Measurements from ENCODE around the gene KSR1.

Gene KSR1

DNA sequence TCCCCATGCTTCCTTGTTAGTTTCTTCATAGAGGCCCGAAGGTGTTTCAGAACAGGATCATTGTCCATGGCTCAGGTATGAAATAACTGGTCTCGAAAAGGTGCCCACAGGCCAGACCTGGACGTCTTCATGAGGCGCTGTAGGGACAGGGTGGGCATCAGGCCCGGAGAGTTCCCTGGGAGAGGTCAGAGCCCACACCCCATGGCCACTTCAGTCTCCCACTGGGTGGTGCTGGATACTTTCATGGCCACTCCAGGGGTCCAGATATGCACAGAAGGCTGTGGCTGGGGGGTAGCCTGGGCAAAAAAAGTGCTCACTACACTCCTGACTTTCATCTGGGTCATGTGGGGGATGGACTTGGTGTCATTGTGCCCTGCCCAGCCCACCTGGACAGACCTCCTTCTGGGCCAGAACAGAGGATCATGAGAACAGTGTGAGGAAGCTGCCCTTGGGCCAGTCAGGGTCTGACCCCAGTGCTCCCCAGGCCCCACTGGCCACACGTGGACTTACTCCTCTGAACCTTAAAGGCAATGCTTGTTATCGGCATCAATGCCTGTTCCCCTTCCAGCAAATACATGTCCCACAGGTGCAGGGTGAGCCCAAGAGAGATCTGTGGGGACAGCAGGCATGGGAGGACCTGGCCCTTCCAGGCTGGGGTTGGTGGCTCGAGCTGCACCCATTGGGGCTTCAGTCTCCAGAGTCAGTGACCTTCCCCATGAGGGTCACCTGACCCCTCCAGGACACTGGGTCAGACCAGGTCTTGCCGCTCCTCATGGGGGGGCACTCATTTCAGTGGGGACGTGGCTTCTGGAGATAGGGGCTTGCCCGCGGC is 211.6 kb downstream of the KSR1 start:
- no peak overlapping the region for H2BK120ac ChIP-seq (ENCODE audit: low read depth, low read length)
- H3K18ac ChIP-seq (ENCODE audit: low read length): no peak overlapping the region
- H3K56ac ChIP-seq (ENCODE audit: low read length): no peak overlapping the region
- no peaks in the 10 kb centered on the region for H3K79me2 ChIP-seq (ENCODE audit: control insufficient read depth, insufficient read depth, low read length)
- H2BK15ac ChIP-seq (replicated peaks; ENCODE audit: low read depth): no peak overlapping the region
- WGBS (ENCODE audit: extremely low coverage, insufficient coverage, low lambda C conversion rate): no CpG with 5 or more reads among the region's 12 CpGs
- H3K4me1 ChIP-seq (ENCODE audit: control insufficient read depth, low read depth, low read length): no peaks in the 10 kb centered on the region
- H3K27ac ChIP-seq (ENCODE audit: low read depth, low read length): no peak overlapping the region
- H3K36me3 ChIP-seq (ENCODE audit: control insufficient read depth, insufficient read depth, low read length): no peaks in the 10 kb centered on the region
- no peak overlapping the region for H3K9ac ChIP-seq (ENCODE audit: low read length)
- no peak overlapping the region for H2BK5ac ChIP-seq (ENCODE audit: low read length)
- no peak overlapping the region for H3K4ac ChIP-seq (ENCODE audit: low read depth, low read length)
- no peak overlapping the region for H3K23ac ChIP-seq (ENCODE audit: low read length)
- H4K8ac ChIP-seq (ENCODE audit: low read depth, low read length): no peak overlapping the region
- no peak overlapping the region for H3K4me2 ChIP-seq (ENCODE audit: low read length)
- H3K79me1 ChIP-seq (ENCODE audit: low read length): no peaks in the 10 kb centered on the region
- H3K27me3 ChIP-seq (ENCODE audit: insufficient read depth, low read length, poor library complexity): no peaks in the 10 kb centered on the region
- DNase-seq: no peak
- no peak overlapping the region for H2AK5ac ChIP-seq (ENCODE audit: low read length)
- no peak overlapping the region for H3K4me3 ChIP-seq (ENCODE audit: low read length)
- H4K5ac ChIP-seq (ENCODE audit: low read length): no peak overlapping the region

GRCh38 chr17:27668488-27668823 is 212.2 kb downstream of the KSR1 start:
- no peak overlapping the region for H2BK120ac ChIP-seq (ENCODE audit: low read depth, low read length)
- no peaks in the 10 kb centered on the region for H3K4me1 ChIP-seq (ENCODE audit: control insufficient read depth, low read depth, low read length)
- no peak overlapping the region for H3K9ac ChIP-seq (ENCODE audit: low read length)
- H3K4ac ChIP-seq (ENCODE audit: low read depth, low read length): no peak overlapping the region
- no peak overlapping the region for H3K4me2 ChIP-seq (ENCODE audit: low read length)
- no peak for DNase-seq
- no peak overlapping the region for H2BK15ac ChIP-seq (replicated peaks; ENCODE audit: low read depth)
- H4K8ac ChIP-seq (ENCODE audit: low read depth, low read length): no peak overlapping the region
- H2BK5ac ChIP-seq (ENCODE audit: low read length): no peak overlapping the region
- no peak overlapping the region for H3K27ac ChIP-seq (ENCODE audit: low read depth, low read length)
- H3K36me3 ChIP-seq (ENCODE audit: control insufficient read depth, insufficient read depth, low read length): no peaks in the 10 kb centered on the region
- H3K79me2 ChIP-seq (ENCODE audit: control insufficient read depth, insufficient read depth, low read length): no peaks in the 10 kb centered on the region
- H3K79me1 ChIP-seq (ENCODE audit: low read length): no peaks in the 10 kb centered on the region
- WGBS (ENCODE audit: extremely low coverage, insufficient coverage, low lambda C conversion rate): no CpG with 5 or more reads among the region's 2 CpGs
- H3K27me3 ChIP-seq (ENCODE audit: insufficient read depth, low read length, poor library complexity): no peaks in the 10 kb centered on the region
- no peak overlapping the region for H4K5ac ChIP-seq (ENCODE audit: low read length)
- no peak overlapping the region for H3K56ac ChIP-seq (ENCODE audit: low read length)
- no peak overlapping the region for H3K18ac ChIP-seq (ENCODE audit: low read length)
- H3K4me3 ChIP-seq (ENCODE audit: low read length): no peak overlapping the region
- H2AK5ac ChIP-seq (ENCODE audit: low read length): no peak overlapping the region
- H3K23ac ChIP-seq (ENCODE audit: low read length): no peak overlapping the region

- Histone ChIP-seq H3K36me3 (ENCODE audit: control insufficient read depth, insufficient read depth, low read length) (no peaks in the 10 kb centered on the region), H3K4ac (ENCODE audit: low read depth, low read length) (no peak overlapping the region), H3K56ac (ENCODE audit: low read length) (no peak overlapping the region), H3K79me2 (ENCODE audit: control insufficient read depth, insufficient read depth, low read length) (no peaks in the 10 kb centered on the region), H2BK5ac (ENCODE audit: low read length) (no peak overlapping the region), H3K9ac (ENCODE audit: low read length) (no peak overlapping the region), H4K8ac (ENCODE audit: low read depth, low read length) (no peak overlapping the region), H2AK5ac (ENCODE audit: low read length) (no peak overlapping the region), H3K4me3 (ENCODE audit: low read length) (no peak overlapping the region), H3K4me2 (ENCODE audit: low read length) (no peak overlapping the region), H3K18ac (ENCODE audit: low read length) (no peak overlapping the region), H2BK120ac (ENCODE audit: low read depth, low read length) (no peak overlapping the region), H2BK15ac (replicated peaks; ENCODE audit: low read depth) (no peak overlapping the region), H3K79me1 (ENCODE audit: low read length) (no peaks in the 10 kb centered on the region), H3K27ac (ENCODE audit: low read depth, low read length) (no peak overlapping the region), H4K5ac (ENCODE audit: low read length) (no peak overlapping the region), H3K23ac (ENCODE audit: low read length) (no peak overlapping the region), H3K4me1 (ENCODE audit: control insufficient read depth, low read depth, low read length) (no peaks in the 10 kb centered on the region), H3K27me3 (ENCODE audit: insufficient read depth, low read length, poor library complexity) (no peaks in the 10 kb centered on the region)
- DNase-seq: no peak
- no CpG with 5 or more reads among the region's 7 CpGs for WGBS (ENCODE audit: extremely low coverage, insufficient coverage, low lambda C conversion rate)
Measured at GRCh38 chr17:27669136-27669535, 212.9 kb downstream of the KSR1 start.

DNA sequence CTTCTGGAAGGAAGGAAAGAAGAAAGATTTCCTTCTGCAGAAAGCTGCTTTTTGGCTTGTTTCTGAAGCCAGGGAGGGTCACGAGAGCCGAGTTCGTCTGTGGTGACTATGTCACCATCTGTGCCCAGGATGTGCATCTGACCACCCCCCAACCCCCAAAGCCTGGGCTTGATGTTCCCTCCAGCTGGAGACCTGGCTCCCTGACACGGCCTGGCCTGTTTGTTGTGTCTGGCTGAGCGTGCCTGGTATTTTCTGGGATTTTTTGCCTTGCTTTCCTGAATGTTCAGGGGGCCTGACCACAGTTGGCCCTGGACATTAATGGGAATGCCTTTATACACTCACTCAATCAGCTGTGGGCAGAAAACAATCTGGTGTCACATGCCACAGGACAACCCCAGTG is 213.6 kb downstream of the KSR1 start:
- no peak overlapping the region for H3K4ac ChIP-seq (ENCODE audit: low read depth, low read length)
- H2BK15ac ChIP-seq (replicated peaks; ENCODE audit: low read depth): no peak overlapping the region
- WGBS (ENCODE audit: extremely low coverage, insufficient coverage, low lambda C conversion rate): no CpG with 5 or more reads among the region's 5 CpGs
- no peak overlapping the region for H3K4me2 ChIP-seq (ENCODE audit: low read length)
- no peak overlapping the region for H3K9ac ChIP-seq (ENCODE audit: low read length)
- H3K4me3 ChIP-seq (ENCODE audit: low read length): no peak overlapping the region
- H3K18ac ChIP-seq (ENCODE audit: low read length): no peak overlapping the region
- H2BK120ac ChIP-seq (ENCODE audit: low read depth, low read length): no peak overlapping the region
- H2AK5ac ChIP-seq (ENCODE audit: low read length): no peak overlapping the region
- no peaks in the 10 kb centered on the region for H3K79me2 ChIP-seq (ENCODE audit: control insufficient read depth, insufficient read depth, low read length)
- no peak overlapping the region for H3K56ac ChIP-seq (ENCODE audit: low read length)
- no peak overlapping the region for H3K27ac ChIP-seq (ENCODE audit: low read depth, low read length)
- no peak overlapping the region for H2BK5ac ChIP-seq (ENCODE audit: low read length)
- no peaks in the 10 kb centered on the region for H3K27me3 ChIP-seq (ENCODE audit: insufficient read depth, low read length, poor library complexity)
- H3K23ac ChIP-seq (ENCODE audit: low read length): no peak overlapping the region
- DNase-seq: no peak
- no peaks in the 10 kb centered on the region for H3K36me3 ChIP-seq (ENCODE audit: control insufficient read depth, insufficient read depth, low read length)
- H4K5ac ChIP-seq (ENCODE audit: low read length): no peak overlapping the region
- H3K79me1 ChIP-seq (ENCODE audit: low read length): no peaks in the 10 kb centered on the region
- no peak overlapping the region for H4K8ac ChIP-seq (ENCODE audit: low read depth, low read length)
- H3K4me1 ChIP-seq (ENCODE audit: control insufficient read depth, low read depth, low read length): no peaks in the 10 kb centered on the region

DNA sequence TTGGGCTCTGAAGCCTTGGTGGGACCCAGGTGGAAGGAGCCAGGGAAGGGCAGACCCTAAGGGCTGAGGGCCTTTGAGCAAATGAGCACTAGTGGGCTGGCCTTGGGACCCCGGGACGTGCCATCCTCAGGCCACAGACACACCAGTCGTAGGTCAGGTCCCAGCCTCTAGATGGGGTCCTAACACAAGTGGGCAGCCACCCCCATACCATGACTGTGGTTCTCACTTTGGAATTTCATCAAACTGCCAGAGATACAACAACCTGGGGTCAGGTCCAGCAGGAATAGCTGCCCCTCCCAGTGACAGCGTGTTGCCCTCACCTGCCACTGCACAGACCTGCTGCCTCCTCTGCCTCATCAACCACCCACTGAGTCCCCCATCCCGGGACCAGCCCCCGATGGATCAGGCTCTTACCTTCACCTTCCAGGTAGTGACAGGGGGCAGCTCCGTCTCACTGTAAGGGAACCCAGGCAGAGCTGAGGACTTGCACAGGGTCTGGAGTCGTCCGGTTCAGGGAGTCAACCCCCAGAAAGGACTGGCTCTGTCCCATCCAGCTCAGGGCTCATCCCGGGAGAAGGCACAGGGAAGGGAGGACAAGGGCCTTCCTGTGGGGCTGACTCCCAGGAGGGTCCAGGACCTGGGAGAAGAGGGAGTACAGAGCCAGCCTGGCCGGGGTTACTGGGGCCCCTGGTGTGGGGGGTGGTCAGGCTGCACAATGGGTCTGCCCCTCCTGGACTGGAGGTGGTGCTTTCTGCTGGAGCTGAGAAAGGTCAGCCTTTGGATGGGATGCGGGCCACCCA is 214.7 kb downstream of the KSR1 start:
- H2BK120ac ChIP-seq (ENCODE audit: low read depth, low read length): no peak overlapping the region
- H3K79me2 ChIP-seq (ENCODE audit: control insufficient read depth, insufficient read depth, low read length): no peaks in the 10 kb centered on the region
- no peak overlapping the region for H2AK5ac ChIP-seq (ENCODE audit: low read length)
- no peak overlapping the region for H4K8ac ChIP-seq (ENCODE audit: low read depth, low read length)
- WGBS (ENCODE audit: extremely low coverage, insufficient coverage, low lambda C conversion rate): no CpG with 5 or more reads among the region's 12 CpGs
- no peak overlapping the region for H3K4me2 ChIP-seq (ENCODE audit: low read length)
- no peak overlapping the region for H4K5ac ChIP-seq (ENCODE audit: low read length)
- H3K4me1 ChIP-seq (ENCODE audit: control insufficient read depth, low read depth, low read length): no peaks in the 10 kb centered on the region
- H3K27me3 ChIP-seq (ENCODE audit: insufficient read depth, low read length, poor library complexity): no peaks in the 10 kb centered on the region
- no peak overlapping the region for H3K56ac ChIP-seq (ENCODE audit: low read length)
- no peaks in the 10 kb centered on the region for H3K79me1 ChIP-seq (ENCODE audit: low read length)
- DNase-seq: peak; percentile 1
- H3K9ac ChIP-seq (ENCODE audit: low read length): no peak overlapping the region
- no peak overlapping the region for H2BK15ac ChIP-seq (replicated peaks; ENCODE audit: low read depth)
- no peak overlapping the region for H2BK5ac ChIP-seq (ENCODE audit: low read length)
- no peak overlapping the region for H3K23ac ChIP-seq (ENCODE audit: low read length)
- H3K18ac ChIP-seq (ENCODE audit: low read length): no peak overlapping the region
- H3K27ac ChIP-seq (ENCODE audit: low read depth, low read length): no peak overlapping the region
- H3K4me3 ChIP-seq (ENCODE audit: low read length): no peak overlapping the region
- H3K36me3 ChIP-seq (ENCODE audit: control insufficient read depth, insufficient read depth, low read length): no peaks in the 10 kb centered on the region
- H3K4ac ChIP-seq (ENCODE audit: low read depth, low read length): no peak overlapping the region
